Fibroblast of mammary gland (primary cell): ENCODE measurements around the gene TAOK2.

Experiments
- DNase-seq: peaks from one replicate; pipeline ENCODE4 v3.0.0-alpha.2; 2010; ENCODE audit warnings: low read depth
- H3K4me3 ChIP-seq: 2 replicates; pipeline ENCODE4 v1.5.1; 2011; ENCODE audit warnings: low read depth, mild to moderate bottlenecking, low read length, moderate library complexity; ENCODE audit not compliant: control insufficient read depth
- TF ChIP-seq, protein P1 (sequence below): conservative IDR thresholded peaks from 2 replicates; pipeline ENCODE4 v1.5.1; 2011; ENCODE audit warnings: low read depth, low read length, inconsistent platforms; ENCODE audit not compliant: control insufficient read depth, insufficient read depth

Gene TAOK2

DNA sequence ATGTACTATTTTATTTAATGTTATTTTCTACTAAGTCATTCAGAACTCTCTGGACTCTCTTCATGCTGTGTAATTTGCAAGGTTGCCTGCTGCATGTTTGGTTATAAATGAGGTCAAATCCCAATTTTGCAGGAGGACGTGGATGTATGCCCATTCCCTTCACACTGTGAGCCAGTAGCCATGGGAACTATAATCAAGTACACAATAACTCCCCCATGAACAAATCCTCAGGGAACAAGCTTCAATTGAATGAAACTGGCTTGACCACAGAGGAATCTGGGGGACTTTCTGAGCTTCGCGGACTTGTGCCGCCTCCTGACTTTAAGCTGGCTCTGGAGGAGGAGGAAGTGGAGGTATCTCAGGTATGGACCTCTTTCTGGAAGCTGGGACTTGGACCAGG is 33.0 kb upstream of the TAOK2 start:
- TF ChIP-seq, protein P1, sequence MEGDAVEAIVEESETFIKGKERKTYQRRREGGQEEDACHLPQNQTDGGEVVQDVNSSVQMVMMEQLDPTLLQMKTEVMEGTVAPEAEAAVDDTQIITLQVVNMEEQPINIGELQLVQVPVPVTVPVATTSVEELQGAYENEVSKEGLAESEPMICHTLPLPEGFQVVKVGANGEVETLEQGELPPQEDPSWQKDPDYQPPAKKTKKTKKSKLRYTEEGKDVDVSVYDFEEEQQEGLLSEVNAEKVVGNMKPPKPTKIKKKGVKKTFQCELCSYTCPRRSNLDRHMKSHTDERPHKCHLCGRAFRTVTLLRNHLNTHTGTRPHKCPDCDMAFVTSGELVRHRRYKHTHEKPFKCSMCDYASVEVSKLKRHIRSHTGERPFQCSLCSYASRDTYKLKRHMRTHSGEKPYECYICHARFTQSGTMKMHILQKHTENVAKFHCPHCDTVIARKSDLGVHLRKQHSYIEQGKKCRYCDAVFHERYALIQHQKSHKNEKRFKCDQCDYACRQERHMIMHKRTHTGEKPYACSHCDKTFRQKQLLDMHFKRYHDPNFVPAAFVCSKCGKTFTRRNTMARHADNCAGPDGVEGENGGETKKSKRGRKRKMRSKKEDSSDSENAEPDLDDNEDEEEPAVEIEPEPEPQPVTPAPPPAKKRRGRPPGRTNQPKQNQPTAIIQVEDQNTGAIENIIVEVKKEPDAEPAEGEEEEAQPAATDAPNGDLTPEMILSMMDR = no peak
- no peak for DNase-seq
- H3K4me3 ChIP-seq = no peak overlapping the region

DNA sequence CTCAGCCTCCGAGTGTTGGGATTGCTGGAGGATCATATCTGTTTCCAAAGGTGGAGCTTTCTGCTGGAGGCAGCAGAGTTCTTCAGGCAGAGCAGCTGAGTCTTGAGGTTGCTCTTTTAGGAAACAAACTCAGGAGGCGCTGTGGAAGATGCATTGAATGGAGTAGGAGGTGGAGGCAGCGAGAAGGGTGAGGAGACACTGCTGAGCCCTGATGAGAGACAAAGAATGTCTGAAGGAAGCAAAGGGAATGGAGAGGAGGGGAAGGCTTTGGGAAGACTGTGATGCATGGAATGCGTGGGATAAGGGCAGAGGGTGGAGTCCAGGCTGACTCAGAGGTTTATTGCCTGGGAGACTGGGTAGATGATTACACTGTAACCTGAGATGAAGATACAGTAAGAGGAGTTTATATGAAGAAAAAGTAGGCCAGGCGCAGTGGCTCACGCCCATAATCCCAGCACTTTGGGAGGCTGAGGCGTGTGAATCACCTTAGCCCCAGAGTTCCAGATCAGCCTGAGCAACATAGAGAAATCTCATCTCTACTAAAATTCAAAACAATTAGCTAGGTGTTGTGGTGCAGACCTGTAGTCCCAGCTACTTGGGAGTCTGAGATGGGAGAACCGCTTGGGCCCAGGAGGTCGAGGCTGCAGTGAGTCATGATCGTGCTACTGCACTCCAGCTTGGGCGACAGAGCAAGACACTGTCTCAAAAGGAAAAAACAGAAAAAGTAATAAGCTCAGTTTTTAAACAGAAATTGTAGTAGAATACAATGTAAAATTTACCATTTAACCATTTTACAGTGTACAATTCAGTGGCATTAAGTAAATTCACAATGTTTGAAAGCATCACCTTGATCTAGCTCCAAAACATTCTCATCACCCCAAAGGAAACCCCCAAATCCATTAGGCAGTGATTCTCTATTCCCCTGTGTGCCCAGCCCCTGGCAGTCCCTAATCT is 29.5 kb upstream of the TAOK2 start:
- peak; percentile 99 for DNase-seq
- TF ChIP-seq, protein P1 = peak; percentile 52
- peak overlapping the region; percentile 16 for H3K4me3 ChIP-seq

DNA sequence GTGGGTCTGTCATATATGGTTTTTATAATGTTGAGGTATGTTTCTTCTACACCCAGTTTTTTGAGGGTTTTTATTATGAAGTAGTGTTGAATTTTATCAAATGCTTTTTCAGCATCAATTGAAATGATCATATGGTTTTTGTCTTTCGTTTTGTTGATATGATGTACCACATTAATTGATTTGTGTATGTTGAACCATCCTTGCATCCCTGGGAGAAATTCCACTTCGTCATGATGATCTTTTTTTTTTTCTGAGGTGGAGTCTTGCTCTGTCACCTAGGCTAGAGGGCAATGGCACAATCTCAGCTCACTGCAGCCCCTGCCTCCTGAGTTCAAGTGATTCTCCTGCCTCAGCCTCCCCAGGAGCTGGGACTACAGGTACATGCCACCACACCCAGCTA is 25.8 kb upstream of the TAOK2 start:
- H3K4me3 ChIP-seq = no peak overlapping the region
- DNase-seq = no peak
- TF ChIP-seq, protein P1 = no peak

DNA sequence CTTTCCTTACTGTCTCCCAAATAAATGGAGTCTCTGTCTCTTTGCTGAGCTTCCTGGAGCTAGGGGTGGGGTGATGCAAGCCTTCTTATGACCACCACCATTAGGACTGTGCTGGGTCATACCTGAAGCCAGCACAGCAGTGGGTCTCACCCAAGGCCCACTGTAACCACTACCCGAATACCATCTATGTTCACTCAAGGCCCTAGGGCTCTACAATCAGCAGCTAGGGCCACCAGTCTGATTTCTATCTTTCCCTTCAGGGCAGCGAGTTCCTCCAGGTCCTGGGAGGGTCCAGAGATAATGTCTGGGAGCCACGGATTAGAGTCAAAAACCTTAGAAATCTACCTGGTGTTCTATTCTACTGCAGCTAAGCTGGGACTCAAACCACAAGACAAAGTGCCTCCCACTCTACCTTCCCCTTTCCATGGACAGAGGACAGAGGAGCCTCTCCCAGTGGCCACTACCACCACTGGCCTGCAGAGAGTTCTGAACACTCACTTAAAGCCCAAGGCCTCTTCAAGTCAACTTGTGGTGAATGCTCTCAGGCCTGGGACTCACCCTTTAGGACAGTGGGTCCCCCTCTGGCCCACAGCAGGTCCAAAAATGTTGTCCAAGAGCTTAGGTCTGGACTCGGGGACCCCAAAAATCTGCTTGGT is 22.7 kb upstream of the TAOK2 start:
- H3K4me3 ChIP-seq = no peak overlapping the region
- DNase-seq = no peak
- TF ChIP-seq, protein P1 = no peak

DNA sequence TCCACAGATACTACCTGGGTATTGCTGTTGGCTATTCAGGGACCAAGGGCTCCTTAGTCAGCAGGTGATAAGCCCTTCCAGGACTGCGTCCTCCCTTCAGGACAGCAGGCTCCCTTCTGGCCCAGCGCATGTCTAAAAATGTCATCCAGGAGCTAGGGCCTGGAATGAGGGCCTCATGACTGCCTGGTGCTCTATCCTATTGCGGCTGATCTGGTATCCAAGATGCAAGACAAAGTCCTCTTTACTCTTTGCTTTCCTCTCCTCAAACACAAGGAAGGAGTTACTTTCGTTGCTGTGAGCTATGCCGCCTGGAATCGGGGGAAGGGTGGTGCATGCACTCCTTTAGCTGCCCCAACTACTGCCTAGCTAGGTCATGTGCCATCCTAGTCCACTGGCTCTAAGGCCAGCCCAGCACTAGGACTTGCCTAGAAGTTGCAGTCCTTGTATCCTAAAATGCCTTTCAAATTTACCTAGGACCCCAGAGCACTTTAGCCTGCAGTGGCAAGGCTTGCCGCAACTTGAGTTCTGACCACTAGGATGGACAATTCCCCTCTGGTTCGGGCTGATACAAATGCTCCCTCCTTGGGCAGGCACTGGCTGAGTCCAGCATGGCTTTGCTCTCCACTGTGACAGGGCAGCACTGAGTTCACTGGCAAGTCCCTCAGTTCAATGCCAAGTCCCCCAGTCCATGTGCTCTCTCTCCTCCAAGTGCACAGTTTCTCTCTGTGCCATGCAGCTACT is 21.9 kb upstream of the TAOK2 start:
- TF ChIP-seq, protein P1 = no peak
- H3K4me3 ChIP-seq = no peak overlapping the region
- DNase-seq = no peak

DNA sequence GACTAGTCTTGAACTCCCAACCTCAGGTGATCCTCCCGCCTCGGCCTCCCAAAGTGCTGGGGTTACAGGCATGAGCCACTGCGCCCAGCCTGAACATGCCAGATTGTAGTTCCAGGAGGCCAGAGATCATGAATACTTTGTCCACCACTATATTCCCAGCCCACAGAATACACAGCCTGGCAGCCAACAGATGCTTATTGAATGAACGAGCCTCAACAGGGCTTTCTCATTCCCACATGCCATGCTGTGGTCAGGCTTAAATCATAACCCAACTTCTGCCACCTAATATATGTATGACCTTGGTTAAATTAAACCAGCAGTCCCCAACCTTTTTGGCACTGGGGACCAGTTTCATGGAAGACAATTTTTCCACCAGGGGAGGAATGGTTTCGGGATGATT is 14.9 kb upstream of the TAOK2 start:
- DNase-seq = no peak
- TF ChIP-seq, protein P1 = no peak
- no peak overlapping the region for H3K4me3 ChIP-seq
